ENCODE data around the gene SLC26A2. TPM values are rescaled to one million over a fixed set of nuclear protein-coding genes. Genes with fewer than 3 reads are reported as not detected.

Gene SLC26A2
- total RNA-seq, 1 donor from 2014 or later = 48.1 TPM

GRCh38 chr5:150009671-150010387, 49.3 kb downstream of the SLC26A2 start:
- H3K27ac Mint-ChIP-seq (ENCODE audit: unreplicated experiment) = no peak overlapping the region
- H3K4me1 Mint-ChIP-seq (ENCODE audit: low read depth) = peaks cover 17% of the 10 kb centered on the region
- H3K27me3 Mint-ChIP-seq (ENCODE audit: low read depth) = no peaks in the 10 kb centered on the region
- no peak overlapping the region for H3K4me3 Mint-ChIP-seq (ENCODE audit: unreplicated experiment)
- H3K9me3 Mint-ChIP-seq (ENCODE audit: low read depth) = no peaks in the 10 kb centered on the region
- no peak for DNase-seq (ENCODE audit: low spot score)
- TF ChIP-seq CTCF (IDR thresholded peaks at IDR 0.05) = no peak
- peaks cover 40% of the 10 kb centered on the region for H3K36me3 Mint-ChIP-seq (ENCODE audit: low read depth)

- H3K27me3 Mint-ChIP-seq (ENCODE audit: low read depth) = no peaks in the 10 kb centered on the region
- H3K4me1 Mint-ChIP-seq (ENCODE audit: low read depth) = peaks cover 26% of the 10 kb centered on the region
- H3K27ac Mint-ChIP-seq (ENCODE audit: unreplicated experiment) = peak overlapping the region; percentile 32
- no peak overlapping the region for H3K4me3 Mint-ChIP-seq (ENCODE audit: unreplicated experiment)
- no peak for DNase-seq (ENCODE audit: low spot score)
- H3K9me3 Mint-ChIP-seq (ENCODE audit: low read depth) = peaks cover 12% of the 10 kb centered on the region
- TF ChIP-seq CTCF (IDR thresholded peaks at IDR 0.05) = no peak
- peaks cover 60% of the 10 kb centered on the region for H3K36me3 Mint-ChIP-seq (ENCODE audit: low read depth)
Measured at GRCh38 chr5:150013931-150014330, 53.4 kb downstream of the SLC26A2 start.

- no peak for DNase-seq (ENCODE audit: low spot score)
- peaks cover 12% of the 10 kb centered on the region for H3K9me3 Mint-ChIP-seq (ENCODE audit: low read depth)
- peaks cover 26% of the 10 kb centered on the region for H3K4me1 Mint-ChIP-seq (ENCODE audit: low read depth)
- no peaks in the 10 kb centered on the region for H3K27me3 Mint-ChIP-seq (ENCODE audit: low read depth)
- no peak overlapping the region for H3K27ac Mint-ChIP-seq (ENCODE audit: unreplicated experiment)
- peaks cover 66% of the 10 kb centered on the region for H3K36me3 Mint-ChIP-seq (ENCODE audit: low read depth)
- H3K4me3 Mint-ChIP-seq (ENCODE audit: unreplicated experiment) = no peak overlapping the region
- TF ChIP-seq CTCF (IDR thresholded peaks at IDR 0.05) = no peak
Measured at GRCh38 chr5:150014456-150014855, 53.9 kb downstream of the SLC26A2 start.

- Mint-ChIP-seq H3K27me3 (ENCODE audit: low read depth) (no peaks in the 10 kb centered on the region), H3K4me1 (ENCODE audit: low read depth) (peaks cover 28% of the 10 kb centered on the region), H3K9me3 (ENCODE audit: low read depth) (peaks cover 12% of the 10 kb centered on the region), H3K36me3 (ENCODE audit: low read depth) (peaks cover 65% of the 10 kb centered on the region), H3K27ac (ENCODE audit: unreplicated experiment) (no peak overlapping the region), H3K4me3 (ENCODE audit: unreplicated experiment) (no peak overlapping the region)
- no peak for TF ChIP-seq CTCF (IDR thresholded peaks at IDR 0.05)
- DNase-seq (ENCODE audit: low spot score) = no peak
Measured at GRCh38 chr5:150015415-150015814, 54.9 kb downstream of the SLC26A2 start.

GRCh38 chr5:150016537-150016936, 56.0 kb downstream of the SLC26A2 start:
- Mint-ChIP-seq H3K36me3 (ENCODE audit: low read depth) (peaks cover 62% of the 10 kb centered on the region), H3K9me3 (ENCODE audit: low read depth) (peaks cover 12% of the 10 kb centered on the region), H3K4me1 (ENCODE audit: low read depth) (peaks cover 37% of the 10 kb centered on the region), H3K27me3 (ENCODE audit: low read depth) (no peaks in the 10 kb centered on the region), H3K27ac (ENCODE audit: unreplicated experiment) (no peak overlapping the region), H3K4me3 (ENCODE audit: unreplicated experiment) (no peak overlapping the region)
- no peak for DNase-seq (ENCODE audit: low spot score)
- TF ChIP-seq CTCF (IDR thresholded peaks at IDR 0.05) = no peak
